Limb (tissue), 2 donors: ENCODE data around the gene PDE6C.
A peak's percentile ranks its signal among the peaks of the same experiment; 100 is the strongest.

ENCODE experiments used
- DNase-seq, 2 donors: peaks; one replicate each; pipeline ENCODE4 v3.0.0-alpha.2; 2016; ENCODE audit errors: extremely low spot score in 2 of 2

Gene PDE6C

DNA sequence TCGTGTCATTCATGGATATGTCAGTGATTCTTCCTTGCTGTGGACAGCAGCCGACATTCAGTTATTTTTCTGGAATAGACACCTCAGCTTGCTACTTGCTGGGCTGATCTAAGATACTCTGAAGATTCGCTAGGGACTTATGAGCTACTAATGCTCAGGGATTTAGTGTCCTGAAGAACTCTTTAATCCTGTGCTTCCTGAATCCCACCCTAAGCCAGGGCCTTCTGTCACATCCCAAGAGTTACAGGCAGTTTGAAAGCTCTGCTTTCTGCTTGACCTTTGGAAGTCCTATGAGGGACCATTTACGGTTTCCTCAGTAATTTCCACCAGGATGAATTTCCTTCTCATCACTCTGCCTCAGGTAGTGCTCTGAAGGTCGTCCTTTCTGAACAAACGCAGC is at the start of gene PDE6C:
TSS of gene PDE6C (plus strand) at position 227 of the 400 bp plus-strand sequence. CDS start 189 bp downstream, outside the sequence.
- DNase-seq, result no peak

DNA sequence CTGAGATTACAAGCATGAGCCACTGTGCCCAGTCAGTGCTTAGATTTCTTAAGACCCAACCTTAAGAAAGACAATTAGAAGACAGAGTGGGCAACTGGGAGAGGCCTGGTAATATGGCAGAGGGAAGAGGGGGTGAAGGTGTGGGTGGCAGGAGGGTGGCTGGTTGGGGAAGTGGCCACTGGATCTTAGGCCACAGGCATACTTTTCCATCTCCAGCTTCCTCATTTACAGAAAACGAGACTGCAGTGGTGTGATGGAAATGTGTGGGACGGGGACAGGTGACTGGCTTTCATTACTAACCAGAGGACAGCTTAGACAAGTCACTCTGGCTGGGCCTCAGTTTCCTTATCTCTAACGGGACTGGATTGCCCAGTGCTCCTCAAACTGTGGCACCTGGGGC is 46.9 kb upstream of the PDE6C start:
- no peak for DNase-seq

DNA sequence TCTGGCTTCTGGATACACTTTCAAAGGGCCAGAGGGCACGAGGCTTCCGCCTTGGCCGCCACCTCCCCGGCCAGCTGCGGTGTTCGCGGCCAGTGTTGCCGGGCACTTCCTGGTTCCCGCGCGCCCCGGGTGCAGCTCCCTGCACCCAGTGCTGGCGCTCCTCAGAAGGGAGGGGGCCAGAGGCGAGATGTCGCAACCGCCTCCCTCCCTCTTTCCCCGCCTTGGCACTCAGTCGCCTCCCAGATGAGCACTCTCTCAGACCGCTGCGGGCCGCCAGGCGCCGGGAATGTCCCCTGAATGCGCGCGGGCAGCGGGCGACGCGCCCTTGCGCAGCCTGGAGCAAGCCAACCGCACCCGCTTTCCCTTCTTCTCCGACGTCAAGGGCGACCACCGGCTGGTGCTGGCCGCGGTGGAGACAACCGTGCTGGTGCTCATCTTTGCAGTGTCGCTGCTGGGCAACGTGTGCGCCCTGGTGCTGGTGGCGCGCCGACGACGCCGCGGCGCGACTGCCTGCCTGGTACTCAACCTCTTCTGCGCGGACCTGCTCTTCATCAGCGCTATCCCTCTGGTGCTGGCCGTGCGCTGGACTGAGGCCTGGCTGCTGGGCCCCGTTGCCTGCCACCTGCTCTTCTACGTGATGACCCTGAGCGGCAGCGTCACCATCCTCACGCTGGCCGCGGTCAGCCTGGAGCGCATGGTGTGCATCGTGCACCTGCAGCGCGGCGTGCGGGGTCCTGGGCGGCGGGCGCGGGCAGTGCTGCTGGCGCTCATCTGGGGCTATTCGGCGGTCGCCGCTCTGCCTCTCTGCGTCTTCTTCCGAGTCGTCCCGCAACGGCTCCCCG is 45.7 kb upstream of the PDE6C start, which contains the start of gene FFAR4:
TSS of gene FFAR4 (plus strand) at position 231 of the 842 bp plus-strand sequence. CDS start at position 287, 56 bp downstream.
- no peak for DNase-seq

DNA sequence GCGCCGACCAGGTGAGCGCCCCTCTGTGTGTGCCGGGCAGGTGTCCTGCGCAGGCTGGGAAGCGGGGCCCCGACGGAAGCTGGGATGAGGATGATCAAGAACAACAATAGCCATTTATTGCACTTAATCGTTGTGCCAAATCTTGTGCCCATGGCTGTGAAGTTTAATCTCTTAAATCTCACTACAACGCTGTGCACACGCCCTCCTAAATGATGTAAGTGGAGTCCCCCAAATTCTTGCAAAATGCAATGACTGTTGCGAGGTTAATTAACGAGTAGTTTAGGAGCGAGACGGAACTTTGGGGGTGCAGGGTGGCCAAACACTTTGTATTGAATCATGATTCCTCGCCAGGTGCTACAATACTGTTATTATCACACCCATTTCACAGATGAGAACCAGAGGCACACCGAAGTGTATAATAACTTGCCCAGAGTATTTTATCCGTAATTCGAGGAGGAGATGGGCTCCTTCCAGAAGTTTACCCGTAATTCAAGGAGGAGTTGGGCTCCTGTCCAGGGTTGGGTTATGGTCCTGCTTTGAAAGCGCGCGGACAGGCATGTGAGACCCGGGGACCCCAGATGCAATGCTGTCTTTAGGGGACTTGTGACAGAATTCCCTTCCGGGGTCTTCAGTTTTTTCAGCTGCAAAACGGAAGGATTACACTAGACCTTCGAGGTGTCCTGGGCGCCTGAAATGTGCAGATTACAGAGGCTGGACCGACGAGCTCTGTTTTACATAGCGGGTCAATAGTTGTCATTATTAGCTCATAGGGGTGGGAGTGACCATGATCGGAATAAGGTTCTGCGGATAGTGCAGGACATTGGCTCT is 44.8 kb upstream of the PDE6C start:
- DNase-seq, result no peak

DNA sequence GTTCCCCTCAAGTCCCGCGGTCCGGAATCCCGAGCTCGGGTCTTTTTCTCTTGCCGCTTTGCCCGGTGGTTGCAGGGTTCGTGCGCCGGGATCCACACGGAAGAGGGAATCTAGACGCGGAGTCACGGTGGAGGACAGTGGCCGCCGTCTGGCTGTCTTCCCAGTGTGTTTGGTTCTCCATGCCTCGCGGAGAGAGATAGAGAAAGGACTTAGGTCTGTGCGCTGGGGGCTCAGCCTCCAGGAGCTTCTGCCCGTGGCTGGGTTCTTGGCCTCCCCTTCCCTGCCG is 44.3 kb upstream of the PDE6C start:
- no peak for DNase-seq

DNA sequence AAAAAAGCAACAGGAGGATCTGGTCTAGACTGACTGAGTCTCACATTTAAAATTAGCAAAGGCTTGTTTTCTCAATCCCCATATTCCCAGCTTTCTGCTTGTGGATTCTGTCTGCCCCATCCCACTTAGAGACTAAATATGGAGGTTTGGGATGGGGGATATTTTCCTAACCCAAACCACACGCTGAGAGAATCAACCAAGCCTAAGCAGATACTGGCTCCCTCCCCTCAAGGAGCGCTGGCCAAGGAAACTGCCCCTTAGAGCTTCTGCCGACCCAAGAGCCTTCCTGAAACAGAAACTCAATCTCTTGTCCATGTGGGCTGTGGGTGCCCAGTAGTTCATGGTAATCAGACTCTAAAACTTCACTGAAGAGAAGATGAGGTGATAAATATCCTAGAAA is 42.0 kb upstream of the PDE6C start:
- no peak for DNase-seq

DNA sequence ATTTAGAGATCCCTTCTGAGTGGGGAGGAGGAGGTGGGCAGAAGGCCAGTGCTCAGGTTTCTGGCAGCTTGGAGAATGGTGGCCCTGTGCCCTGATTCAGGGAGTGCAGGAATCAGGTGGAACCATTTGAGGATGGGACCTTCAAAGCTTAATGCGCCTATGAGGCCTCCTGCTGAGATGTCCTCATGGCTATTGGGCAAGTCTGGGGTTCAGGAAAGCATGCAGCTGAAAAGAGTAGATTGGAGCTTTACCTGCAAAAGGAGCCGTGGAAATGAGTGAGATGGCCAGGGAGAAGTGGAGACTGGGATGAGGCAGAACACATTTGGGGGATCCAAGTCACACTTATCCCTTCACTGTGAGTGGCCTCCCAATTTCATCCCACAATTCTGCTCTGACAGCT is 39.7 kb upstream of the PDE6C start:
- no peak for DNase-seq

DNA sequence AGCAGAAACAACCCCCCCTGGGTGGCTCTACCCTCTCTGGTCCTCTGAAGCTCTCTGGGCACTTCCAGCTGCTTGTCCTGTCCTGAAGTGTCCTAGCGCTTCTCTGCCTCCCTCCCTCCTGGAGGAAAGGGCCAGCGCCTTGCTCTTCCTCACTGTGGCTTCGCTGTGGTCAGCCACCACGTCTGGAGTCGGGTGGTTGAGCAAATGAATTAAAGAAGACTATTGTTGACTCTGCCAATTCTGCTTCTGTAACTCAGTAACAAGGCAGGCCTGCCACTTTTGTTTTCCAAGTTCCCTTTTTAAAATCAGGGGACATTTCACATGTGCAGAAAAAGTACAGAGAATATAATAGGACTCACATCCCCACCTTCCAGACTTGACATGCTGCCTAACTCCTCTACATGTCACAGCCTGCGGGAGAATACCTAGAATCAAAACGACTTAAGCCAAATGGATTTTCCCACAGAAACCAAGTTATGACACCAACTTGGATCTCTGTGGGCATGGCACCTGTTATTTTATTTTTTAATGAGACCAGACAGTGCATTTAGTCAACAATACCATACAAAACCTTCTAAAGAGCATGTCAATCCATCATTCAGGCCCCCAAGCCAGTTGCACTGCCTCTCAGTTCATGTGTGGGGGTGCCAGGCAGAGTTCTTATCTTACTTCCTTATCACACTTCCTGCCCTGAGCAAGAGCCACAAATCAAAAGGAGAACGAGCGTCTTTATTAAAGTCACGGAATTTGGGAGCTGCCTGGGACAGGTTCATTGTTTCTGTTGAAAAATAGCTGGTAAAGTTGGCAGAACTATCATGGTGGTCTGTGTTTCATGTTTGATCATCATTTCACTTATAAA is 39.1 kb upstream of the PDE6C start:
- DNase-seq, result no peak

DNA sequence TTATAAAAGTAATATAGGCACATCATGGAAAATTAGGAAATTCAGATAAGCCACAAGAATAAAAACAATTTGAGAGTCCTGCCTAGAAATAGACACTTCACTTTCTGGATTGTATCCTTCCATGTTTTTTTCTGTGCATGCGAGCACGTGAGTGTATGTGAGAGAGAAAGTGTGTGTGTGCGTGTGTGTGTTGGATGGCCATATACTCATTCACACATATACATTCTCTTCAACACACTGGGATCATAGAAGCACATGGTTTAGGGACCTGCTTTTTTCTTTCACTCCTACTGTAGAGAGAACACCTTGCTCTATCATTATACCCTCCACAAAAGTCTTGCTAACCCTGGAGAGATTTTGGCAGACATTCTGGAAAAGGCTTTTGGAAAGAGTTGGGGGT is 38.4 kb upstream of the PDE6C start:
- DNase-seq, result no peak

DNA sequence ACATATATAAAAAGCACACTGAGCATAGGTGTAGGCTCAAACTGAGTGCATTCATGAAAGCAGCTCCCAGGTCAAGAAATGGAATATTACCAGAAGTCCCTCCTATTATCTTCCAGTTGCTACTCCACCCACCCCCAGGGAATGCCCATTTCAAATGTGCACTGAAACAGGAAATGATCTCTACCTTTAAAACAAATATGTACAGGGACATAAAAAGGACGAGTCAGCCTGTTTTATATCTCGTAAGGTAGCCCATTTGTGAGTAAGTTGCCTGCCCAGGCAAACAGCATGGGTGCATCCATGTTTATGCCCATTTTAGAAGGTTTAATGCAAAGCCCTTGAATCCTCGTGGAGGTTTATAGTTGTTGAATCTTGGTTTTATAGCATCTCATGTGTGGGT is 35.4 kb upstream of the PDE6C start:
- DNase-seq, result no peak

DNA sequence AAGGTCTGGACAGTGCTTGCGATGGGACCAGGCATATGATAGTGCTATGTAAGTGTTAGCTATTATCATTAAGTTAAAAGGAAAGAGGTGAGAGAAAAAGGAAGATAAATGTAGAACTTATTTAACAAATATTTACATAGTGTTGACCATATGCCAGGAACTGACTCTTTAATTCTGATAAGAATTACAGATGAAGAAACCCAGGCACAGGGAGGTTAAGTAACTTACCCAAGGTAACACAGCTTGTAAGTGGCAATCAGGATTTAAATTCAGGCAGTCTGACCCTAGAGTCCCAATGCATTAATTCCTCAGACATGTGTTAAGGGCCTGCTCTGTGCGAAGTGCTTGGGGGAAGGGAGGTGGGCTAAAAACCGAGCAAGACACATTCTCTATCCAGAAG is 34.8 kb upstream of the PDE6C start:
- no peak for DNase-seq

DNA sequence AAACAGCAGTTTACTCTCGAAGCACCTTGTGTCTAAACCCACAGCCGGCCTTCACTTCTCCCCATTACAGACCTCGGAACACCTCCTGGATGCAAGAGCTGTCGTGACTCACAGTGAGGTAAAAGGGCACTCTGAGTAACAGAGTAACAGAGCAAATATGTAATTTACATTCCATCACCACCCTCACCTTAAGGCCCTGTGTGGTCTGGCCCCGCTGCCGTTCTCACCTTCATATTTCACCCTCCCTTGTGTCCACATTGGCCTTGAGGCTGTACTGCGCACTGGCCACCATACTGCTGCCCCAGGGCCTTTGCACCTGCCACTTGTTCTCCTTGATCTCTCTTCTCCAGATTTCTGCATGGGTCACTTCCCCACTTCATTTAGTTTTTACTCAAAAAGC is 33.2 kb upstream of the PDE6C start:
- DNase-seq, result no peak

DNA sequence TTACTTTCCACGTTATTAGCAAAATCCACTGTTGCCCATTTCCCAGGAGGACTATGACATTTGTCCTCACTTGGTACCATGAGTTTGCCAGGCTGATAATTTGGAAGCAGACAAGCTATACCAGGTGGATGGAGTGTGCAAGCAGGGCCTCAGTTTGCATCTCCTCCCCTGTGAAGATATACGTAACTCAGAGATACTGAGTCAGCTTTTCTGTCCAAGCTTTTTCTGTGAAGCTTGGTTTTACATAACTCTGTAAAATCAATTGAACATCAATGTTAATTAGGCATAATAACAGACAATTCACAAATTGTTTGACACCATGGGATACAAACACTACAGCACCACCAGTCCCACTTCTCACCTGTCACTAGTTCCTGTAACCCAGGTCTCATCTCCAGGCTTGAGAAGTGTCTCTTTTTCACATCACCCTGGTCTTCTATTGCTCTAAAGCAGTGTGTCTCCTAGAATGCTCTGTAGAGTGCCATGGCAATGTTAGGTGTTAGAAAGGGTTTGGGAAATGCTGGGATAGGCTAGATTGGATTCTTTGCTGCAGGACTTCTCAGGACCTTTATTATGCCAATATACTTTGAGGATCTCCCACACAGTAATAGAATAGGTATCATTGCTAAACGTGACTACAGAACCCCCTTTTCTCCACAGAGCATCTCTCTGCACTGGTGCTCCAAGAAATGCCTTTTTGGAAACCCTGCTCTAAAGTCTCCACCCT is 32.2 kb upstream of the PDE6C start:
- no peak for DNase-seq

DNA sequence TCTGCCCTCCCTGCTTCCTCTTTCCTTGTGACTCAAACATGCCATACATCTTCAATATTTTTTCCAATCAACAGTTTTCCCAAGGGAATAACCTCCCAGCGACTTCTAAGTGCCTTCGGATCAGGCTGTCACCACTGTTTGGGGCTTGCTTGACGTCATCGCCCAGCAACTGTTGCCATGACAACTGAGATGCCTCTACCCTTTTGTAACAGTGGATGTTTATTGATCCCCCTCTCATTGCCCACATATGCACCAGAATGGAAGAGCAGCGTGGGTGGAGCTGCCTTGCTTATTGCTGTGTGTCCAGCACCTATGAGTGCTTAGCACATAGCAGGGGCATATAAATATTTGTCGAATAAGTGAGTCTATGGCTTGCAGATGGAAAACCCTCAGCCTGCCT is 31.5 kb upstream of the PDE6C start:
- peak in 1 of 2 donors; percentile 53 for DNase-seq

DNA sequence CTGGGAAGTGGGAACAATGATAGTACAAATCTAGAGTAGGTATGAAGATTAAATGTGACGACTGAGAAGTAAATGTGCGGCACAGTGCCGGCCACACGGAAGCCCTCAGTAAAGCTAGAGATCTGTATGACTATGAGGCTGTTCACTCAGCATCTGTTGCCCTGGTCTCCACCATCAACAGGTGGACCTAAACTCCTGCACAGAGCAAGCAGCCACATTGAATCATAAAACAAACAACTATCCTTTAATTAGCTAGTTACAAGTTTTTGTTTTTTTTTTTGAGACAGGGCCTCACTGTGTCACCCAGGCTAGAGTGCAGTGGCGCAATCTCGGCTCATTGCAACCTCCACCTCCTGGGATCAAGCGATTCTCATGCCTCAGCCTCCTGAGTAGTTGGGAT is 27.9 kb upstream of the PDE6C start:
- DNase-seq, result no peak

DNA sequence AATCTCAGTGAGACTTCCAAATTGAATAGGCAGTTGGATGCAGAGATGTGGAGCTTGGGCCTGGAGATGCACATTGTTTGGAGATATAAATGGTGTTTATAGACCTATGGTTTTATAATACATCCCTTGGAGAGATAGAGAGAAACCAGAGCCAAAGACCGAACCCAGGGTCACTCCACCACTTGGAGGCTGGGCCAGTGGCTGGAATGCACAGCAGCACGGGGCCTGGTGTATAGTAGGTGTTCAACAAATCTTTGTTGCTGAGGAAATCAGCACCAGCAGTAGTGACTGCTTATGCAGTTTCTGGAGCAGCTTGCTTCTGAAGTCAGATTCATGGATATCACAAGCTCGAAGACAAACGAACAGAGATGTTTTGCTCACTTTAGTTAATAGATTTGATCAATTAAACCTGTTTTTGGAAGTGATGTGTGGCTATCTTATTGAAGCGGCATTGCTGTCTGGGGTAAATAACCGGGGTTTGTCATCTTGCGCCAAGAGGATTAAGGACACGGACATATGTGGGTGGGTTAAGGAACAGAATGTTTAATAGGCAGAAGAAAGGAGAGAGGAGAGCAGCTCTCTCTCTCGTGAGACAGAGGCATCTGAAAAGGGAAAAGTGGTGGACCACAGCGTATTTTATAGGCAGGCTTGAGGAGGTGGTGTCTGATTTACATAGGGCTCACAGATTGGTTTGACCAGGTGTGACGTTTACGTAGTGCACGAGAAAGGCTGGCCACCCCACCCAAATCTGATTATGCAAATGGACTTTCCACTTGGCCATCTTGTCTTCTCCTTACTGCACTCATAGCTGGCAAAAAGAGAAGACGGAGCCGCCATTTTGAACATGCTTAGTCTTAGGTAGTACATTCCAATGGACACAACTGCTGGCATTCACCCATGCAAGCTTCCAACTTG is 22.4 kb upstream of the PDE6C start:
- DNase-seq, result no peak

DNA sequence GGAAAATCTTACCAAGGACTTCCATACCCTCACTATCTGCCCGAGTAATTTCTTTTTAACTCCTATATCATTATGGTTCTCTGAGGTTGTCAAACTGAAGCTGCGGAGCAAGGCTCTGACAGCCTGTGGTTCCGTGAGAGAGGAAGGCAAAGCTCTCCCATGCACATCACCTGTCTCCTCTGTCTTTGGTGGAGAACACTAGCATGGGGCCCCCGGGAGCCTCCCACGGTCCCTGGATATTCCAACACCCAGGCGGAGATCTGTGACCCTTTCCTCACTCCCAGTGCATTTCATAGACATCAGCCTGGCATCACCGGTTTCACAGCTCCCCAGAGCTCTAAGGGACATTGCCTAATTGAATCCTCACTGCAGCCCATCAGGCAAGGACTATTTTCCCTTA is 21.7 kb upstream of the PDE6C start:
- DNase-seq, result no peak

DNA sequence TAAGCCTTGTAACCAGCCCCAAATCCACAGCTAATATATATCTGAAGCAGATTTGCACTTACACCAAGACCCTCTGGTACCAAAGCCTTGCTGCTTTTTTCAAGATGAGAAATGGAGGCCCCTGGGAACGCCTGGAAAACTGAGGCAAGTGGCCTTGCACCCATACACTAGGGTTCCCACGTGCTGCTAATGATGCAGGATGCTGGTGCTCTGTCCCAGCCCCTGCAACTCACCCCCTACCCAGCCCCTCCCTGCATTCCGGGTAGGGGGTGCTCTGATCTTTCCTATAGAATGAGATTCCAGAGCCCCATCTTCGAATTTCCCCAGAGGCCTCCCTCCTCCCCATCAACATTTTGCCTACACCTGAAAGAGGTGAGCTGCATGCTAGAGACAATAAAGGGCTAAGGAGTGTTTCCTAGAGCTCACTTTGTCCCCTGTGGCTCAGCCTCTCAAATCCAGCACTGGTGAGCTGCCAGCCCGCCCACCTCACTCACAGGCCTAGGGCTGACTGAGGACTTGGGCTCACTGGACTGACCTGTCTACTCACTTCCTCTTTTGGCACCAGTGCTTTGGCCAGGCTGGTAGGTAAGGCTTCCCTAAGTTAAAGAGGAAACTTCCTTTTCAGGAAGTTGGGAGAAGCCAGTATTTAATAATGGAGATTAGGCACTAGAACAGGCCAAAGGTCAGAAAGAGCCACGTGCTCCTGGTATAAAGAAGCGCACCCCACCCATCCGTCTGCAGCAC is 21.1 kb upstream of the PDE6C start:
- no peak for DNase-seq

DNA sequence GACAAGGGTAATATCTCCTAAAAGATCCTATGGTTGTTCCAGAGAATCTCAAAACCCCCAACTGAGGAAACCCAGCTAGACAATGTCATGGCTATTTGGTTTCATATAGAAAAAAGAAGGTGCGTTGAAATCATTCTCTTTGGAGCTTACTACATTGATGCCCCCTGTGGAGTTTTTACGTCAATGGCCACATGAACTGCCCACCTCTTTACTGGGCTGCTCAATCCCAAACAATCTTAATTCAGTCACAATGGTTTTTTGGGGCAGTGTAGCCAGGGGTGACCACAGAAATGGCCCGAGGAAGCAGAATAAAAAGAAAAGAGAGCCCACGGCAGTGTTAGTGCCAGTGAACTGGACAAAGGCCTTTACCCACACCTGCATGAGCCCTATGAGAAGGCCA is 19.1 kb upstream of the PDE6C start:
- DNase-seq, result no peak
